Stimulated activated CD8-positive, alpha-beta memory T cell treated with anti-CD3 and anti-CD28 coated beads, Interleukin-4, amount 100 ng/mL, for 1 hour (primary cell): ENCODE data around the gene CFAP97D2.
"Not testable (repeated sequence)": the region's sequence is repeated elsewhere in the genome, so short reads cannot be mapped to it uniquely, and the experiment has no call there.

Experiments
- DNase-seq, 2 donors: peaks; one replicate each; pipeline ENCODE4 v3.0.0-alpha.2; 2020; ENCODE audit warnings: low read depth in 2 of 2, low spot score in 1 of 2

The CFAP97D2 gene

GRCh38 chr13:114157869-114158495, 21.1 kb upstream of the CFAP97D2 start:
- no peak for DNase-seq

GRCh38 chr13:114158869-114159666, 20.0 kb upstream of the CFAP97D2 start:
- not testable (repeated sequence) for DNase-seq

GRCh38 chr13:114161028-114161556, 18.0 kb upstream of the CFAP97D2 start:
- no peak for DNase-seq

- no peak for DNase-seq
These were observed 17.2 kb upstream of the CFAP97D2 start for GRCh38 chr13:114161644-114162532.

GRCh38 chr13:114162533-114162922, 16.5 kb upstream of the CFAP97D2 start:
- no peak for DNase-seq

- DNase-seq, result no peak
These were observed 15.0 kb upstream of the CFAP97D2 start for GRCh38 chr13:114164053-114164452.

- DNase-seq, result no peak
These were observed 14.2 kb upstream of the CFAP97D2 start for GRCh38 chr13:114164681-114165429.

- DNase-seq, result no peak
These were observed 12.5 kb upstream of the CFAP97D2 start for GRCh38 chr13:114166381-114167131.

- DNase-seq, result no peak
These were observed 11.6 kb upstream of the CFAP97D2 start for GRCh38 chr13:114167426-114167825.

GRCh38 chr13:114167885-114168284, 11.2 kb upstream of the CFAP97D2 start:
- DNase-seq, result no peak

GRCh38 chr13:114173272-114173671, 5.8 kb upstream of the CFAP97D2 start:
- DNase-seq, result no peak

GRCh38 chr13:114173745-114174144, 5.3 kb upstream of the CFAP97D2 start:
- no peak for DNase-seq

GRCh38 chr13:114174529-114174961, 4.5 kb upstream of the CFAP97D2 start:
- DNase-seq, result no peak

GRCh38 chr13:114176359-114176902, 2.6 kb upstream of the CFAP97D2 start:
- not testable (repeated sequence) for DNase-seq

GRCh38 chr13:114177245-114178010, 1.6 kb upstream of the CFAP97D2 start:
- DNase-seq, result no peak

GRCh38 chr13:114185182-114185971, 6.3 kb downstream of the CFAP97D2 start:
- DNase-seq, result no peak

- DNase-seq, result no peak
These were observed 15.8 kb downstream of the CFAP97D2 start for GRCh38 chr13:114194853-114195252.

- no peak for DNase-seq
These were observed 17.6 kb downstream of the CFAP97D2 start for GRCh38 chr13:114196629-114197028.
